ENCODE data around the gene GABRA5. TPM values are rescaled to one million over a fixed set of nuclear protein-coding genes. Genes with fewer than 3 reads are reported as not detected.
A peak's percentile ranks its signal among the peaks of the same experiment; 100 is the strongest.

The GABRA5 gene
- total and polyA plus RNA-seq, 2 experiments from 2014 or later = 0.22 to 0.29 TPM

- peak overlapping the region; percentile 40; the same call in 1 of the 2 replicates for H3K4me3 ChIP-seq
- H3F3A ChIP-seq (ENCODE audit: insufficient read depth) = no peaks in the 10 kb centered on the region
- H3K4me2 ChIP-seq (ENCODE audit: unreplicated experiment) = no peak overlapping the region
- in situ Hi-C loops (cut with MboI) = loop anchor here (25.0 kb wide), 1 partner anchor 1355 kb away; no protein-coding TSS in a partner anchor
- H3K79me2 ChIP-seq (ENCODE audit: insufficient read depth) = no peaks in the 10 kb centered on the region
- H3K9me2 ChIP-seq (ENCODE audit: insufficient read depth) = no peaks in the 10 kb centered on the region
- no peak overlapping the region for H3K27ac ChIP-seq
- H2AFZ ChIP-seq = no peak overlapping the region
- no peaks in the 10 kb centered on the region for H3K36me3 ChIP-seq (ENCODE audit: low read depth)
- no peaks in the 10 kb centered on the region for H4K20me1 ChIP-seq (ENCODE audit: insufficient read depth)
- H3K27me3 ChIP-seq (replicated peaks; ENCODE audit: insufficient read depth) = peaks cover 43% of the 10 kb centered on the region
- peak; percentile 46 for TF ChIP-seq EZH2 (IDR thresholded peaks at IDR 0.05; ENCODE audit: insufficient read depth, poor library complexity, severe bottlenecking)
- no peak for TF ChIP-seq EZH2phosphoT487 (IDR thresholded peaks at IDR 0.05; ENCODE audit: insufficient read depth, low read depth)
- H3K9me3 ChIP-seq (ENCODE audit: low read depth) = no peaks in the 10 kb centered on the region
- 0 out of 2 replicates have a peak, but pooled peaks cover 4% of the 10 kb centered on the region for H3K4me1 ChIP-seq (ENCODE audit: insufficient read depth)
- 2% methylated on average over 51 to 74 of the region's 104 CpGs for whole genome bisulfite sequencing, 2 experiments (ENCODE audit: low coverage in 1 of 2, low lambda C conversion rate in 2 of 2, missing lambda C conversion rate in 2 of 2)
- DNase-seq = peak; percentile 41
- no peak overlapping the region for H3K9ac ChIP-seq
These were observed 542 bp downstream of the GABRA5 start for GRCh38 chr15:26867200-26868007.

- H3K9me3 ChIP-seq (ENCODE audit: low read depth) = no peaks in the 10 kb centered on the region
- H3K9ac ChIP-seq = no peak overlapping the region
- H3K36me3 ChIP-seq (ENCODE audit: low read depth) = no peaks in the 10 kb centered on the region
- in situ Hi-C loops (cut with MboI) = loop anchor here (25.0 kb wide), 1 partner anchor 1356 kb away; no protein-coding TSS in a partner anchor
- no peaks in the 10 kb centered on the region for H3K79me2 ChIP-seq (ENCODE audit: insufficient read depth)
- H3K4me2 ChIP-seq (ENCODE audit: unreplicated experiment) = no peak overlapping the region
- H2AFZ ChIP-seq = no peak overlapping the region
- TF ChIP-seq EZH2 (IDR thresholded peaks at IDR 0.05; ENCODE audit: insufficient read depth, poor library complexity, severe bottlenecking) (no peak), EZH2phosphoT487 (IDR thresholded peaks at IDR 0.05; ENCODE audit: insufficient read depth, low read depth) (no peak)
- H3K27ac ChIP-seq = no peak overlapping the region
- 5 to 10% methylated on average over 24 to 29 of the region's 46 CpGs for WGBS, 2 experiments (ENCODE audit: low coverage in 1 of 2, low lambda C conversion rate in 2 of 2, missing lambda C conversion rate in 2 of 2)
- H3K4me3 ChIP-seq = no peak overlapping the region
- H3F3A ChIP-seq (ENCODE audit: insufficient read depth) = no peaks in the 10 kb centered on the region
- H3K4me1 ChIP-seq (ENCODE audit: insufficient read depth) = 0 out of 2 replicates have a peak, but pooled peaks cover 4% of the 10 kb centered on the region
- H3K27me3 ChIP-seq (replicated peaks; ENCODE audit: insufficient read depth) = peaks cover 43% of the 10 kb centered on the region
- H3K9me2 ChIP-seq (ENCODE audit: insufficient read depth) = no peaks in the 10 kb centered on the region
- no peak for DNase-seq
- no peaks in the 10 kb centered on the region for H4K20me1 ChIP-seq (ENCODE audit: insufficient read depth)
These were observed 1.3 kb downstream of the GABRA5 start for GRCh38 chr15:26868029-26868685.

DNA sequence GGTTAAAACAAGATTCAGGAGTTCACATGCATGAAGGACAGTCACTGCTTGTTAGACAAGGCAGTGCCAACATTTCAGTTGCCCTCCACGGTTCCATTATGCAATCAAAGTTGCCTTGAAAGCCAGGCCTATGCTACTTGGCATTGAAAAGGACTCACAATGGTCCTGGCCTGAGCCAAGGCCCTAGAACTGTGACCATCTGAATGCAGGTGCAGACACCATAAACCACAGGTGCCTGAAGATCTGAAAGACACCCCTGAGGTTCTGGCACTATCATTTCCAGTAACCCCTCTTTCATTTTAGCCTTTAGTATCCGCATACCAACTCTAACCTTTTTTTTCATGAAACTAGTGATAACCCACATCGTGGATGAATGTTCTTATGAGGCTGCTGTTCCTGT, 2.8 kb downstream of the GABRA5 start:
- no peak overlapping the region for H3K27ac ChIP-seq
- H3K4me3 ChIP-seq = no peak overlapping the region
- H3K27me3 ChIP-seq (replicated peaks; ENCODE audit: insufficient read depth) = peaks cover 43% of the 10 kb centered on the region
- H3K9ac ChIP-seq = no peak overlapping the region
- no peaks in the 10 kb centered on the region for H3K9me3 ChIP-seq (ENCODE audit: low read depth)
- WGBS, 2 experiments (ENCODE audit: low coverage in 1 of 2, low lambda C conversion rate in 2 of 2, missing lambda C conversion rate in 2 of 2) = 44 to 50% methylated on average over 3 of the region's 3 CpGs
- no peaks in the 10 kb centered on the region for H3F3A ChIP-seq (ENCODE audit: insufficient read depth)
- H3K36me3 ChIP-seq (ENCODE audit: low read depth) = no peaks in the 10 kb centered on the region
- in situ Hi-C loops (cut with MboI) = loop anchor here (25.0 kb wide), 1 partner anchor 1357 kb away; no protein-coding TSS in a partner anchor
- H2AFZ ChIP-seq = no peak overlapping the region
- H3K4me2 ChIP-seq (ENCODE audit: unreplicated experiment) = no peak overlapping the region
- H3K79me2 ChIP-seq (ENCODE audit: insufficient read depth) = no peaks in the 10 kb centered on the region
- TF ChIP-seq EZH2phosphoT487 (IDR thresholded peaks at IDR 0.05; ENCODE audit: insufficient read depth, low read depth) (no peak), EZH2 (IDR thresholded peaks at IDR 0.05; ENCODE audit: insufficient read depth, poor library complexity, severe bottlenecking) (no peak)
- H3K9me2 ChIP-seq (ENCODE audit: insufficient read depth) = no peaks in the 10 kb centered on the region
- H4K20me1 ChIP-seq (ENCODE audit: insufficient read depth) = no peaks in the 10 kb centered on the region
- DNase-seq = no peak
- 0 out of 2 replicates have a peak, but pooled peaks cover 4% of the 10 kb centered on the region for H3K4me1 ChIP-seq (ENCODE audit: insufficient read depth)

- H3K9me3 ChIP-seq (ENCODE audit: low read depth) = no peaks in the 10 kb centered on the region
- in situ Hi-C loops (cut with MboI) = loop anchor here (25.0 kb wide), 1 partner anchor 1358 kb away; no protein-coding TSS in a partner anchor
- no peak overlapping the region for H3K27ac ChIP-seq
- whole genome bisulfite sequencing, 2 experiments (ENCODE audit: low coverage in 1 of 2, low lambda C conversion rate in 2 of 2, missing lambda C conversion rate in 2 of 2) = 39 to 42% methylated on average over 3 of the region's 3 CpGs
- H3K4me3 ChIP-seq = no peak overlapping the region
- no peak overlapping the region for H2AFZ ChIP-seq
- H3K4me2 ChIP-seq (ENCODE audit: unreplicated experiment) = no peak overlapping the region
- H3F3A ChIP-seq (ENCODE audit: insufficient read depth) = no peaks in the 10 kb centered on the region
- no peak overlapping the region for H3K9ac ChIP-seq
- H4K20me1 ChIP-seq (ENCODE audit: insufficient read depth) = no peaks in the 10 kb centered on the region
- no peaks in the 10 kb centered on the region for H3K79me2 ChIP-seq (ENCODE audit: insufficient read depth)
- H3K4me1 ChIP-seq (ENCODE audit: insufficient read depth) = 0 out of 2 replicates have a peak, but pooled peaks cover 4% of the 10 kb centered on the region
- no peaks in the 10 kb centered on the region for H3K36me3 ChIP-seq (ENCODE audit: low read depth)
- H3K9me2 ChIP-seq (ENCODE audit: insufficient read depth) = no peaks in the 10 kb centered on the region
- no peak for TF ChIP-seq EZH2phosphoT487 (IDR thresholded peaks at IDR 0.05; ENCODE audit: insufficient read depth, low read depth)
- TF ChIP-seq EZH2 (IDR thresholded peaks at IDR 0.05; ENCODE audit: insufficient read depth, poor library complexity, severe bottlenecking) = no peak
- DNase-seq = no peak
- H3K27me3 ChIP-seq (replicated peaks; ENCODE audit: insufficient read depth) = peaks cover 42% of the 10 kb centered on the region
These were observed 3.5 kb downstream of the GABRA5 start for GRCh38 chr15:26870346-26870745.

Measured in GM23248 (cell line).